ENCODE data around the gene SUGCT.

- TF ChIP-seq POLR2A (IDR thresholded peaks at IDR 0.05; ENCODE audit: extremely low read depth, insufficient read length) (no peak), CTCF (IDR thresholded peaks at IDR 0.05; ENCODE audit: low read depth, low read length) (no peak), MYC (IDR thresholded peaks at IDR 0.05; ENCODE audit: low read depth, low read length) (no peak), MAX (IDR thresholded peaks at IDR 0.05; ENCODE audit: low read depth, low read length) (no peak)
Measured at GRCh38 chr7:40700653-40701421, 566.0 kb downstream of the SUGCT start.
